Spleen (tissue), 11 donors: Measurements from ENCODE around the gene RANBP3. TPM values are rescaled to one million over a fixed set of nuclear protein-coding genes. Genes with fewer than 3 reads are reported as not detected.

Source experiments
- DNase-seq: peaks from one replicate; pipeline ENCODE4 v3.0.0-alpha.2; 2020
- H3K27ac ChIP-seq, 8 donors: fragments of 200-600 bp; sonication (generic) in 7 of 8; 1 replicate in 4 of 8; 2 replicates in 4 of 8; pipeline versions ENCODE4 v1.5.0 to v1.8.0; 2016 to 2021; ENCODE audit warnings: inconsistent platforms in 4 of 8, mild to moderate bottlenecking in 4 of 8, moderate library complexity in 1 of 8
- H3K27me3 ChIP-seq, 7 donors: fragments of 200-600 bp; sonication (generic) in 6 of 7; replicated peaks in 1 of 7; 1 replicate in 4 of 7; 2 replicates in 3 of 7; pipeline versions ENCODE4 v1.5.0 to v1.8.0; 2016 to 2021; ENCODE audit warnings: inconsistent platforms in 3 of 7, mild to moderate bottlenecking in 1 of 7
- H3K36me3 ChIP-seq, 6 donors: fragments of 200-600 bp; sonication (generic) in 5 of 6; 1 replicate in 4 of 6; 2 replicates in 2 of 6; pipeline versions ENCODE4 v1.5.0 to v1.8.0; 2016 to 2021; ENCODE audit warnings: inconsistent platforms in 2 of 6
- H3K4me1 ChIP-seq, 6 donors: fragments of 200-600 bp; sonication (generic) in 5 of 6; 1 replicate in 3 of 6; 2 replicates in 3 of 6; pipeline versions ENCODE4 v1.5.0 to v1.8.0; 2016 to 2021; ENCODE audit warnings: inconsistent platforms in 3 of 6
- H3K4me3 ChIP-seq, 8 donors: fragments of 200-600 bp; sonication (generic) in 7 of 8; 1 replicate in 4 of 8; 2 replicates in 4 of 8; pipeline versions ENCODE4 v1.5.0 to v1.8.0; 2016 to 2021; ENCODE audit warnings: inconsistent platforms in 4 of 8, mild to moderate bottlenecking in 4 of 8, moderate library complexity in 2 of 8
- H3K9me3 ChIP-seq, 8 donors: fragments of 200-600 bp; sonication (generic) in 7 of 8; 1 replicate in 4 of 8; 2 replicates in 4 of 8; pipeline versions ENCODE4 v1.5.0 to v1.8.0; 2016 to 2021; ENCODE audit warnings: inconsistent platforms in 4 of 8
- POLR2A ChIP-seq, 3 donors: fragments of 450-650 bp; IDR thresholded peaks; one replicate each; pipeline ENCODE4 v1.5.1; 2017; ENCODE audit warnings: antibody characterized with exemption in 3 of 3, mild to moderate bottlenecking in 1 of 3
- POLR2AphosphoS5 ChIP-seq, 3 donors: sonication (generic); formaldehyde crosslinking; IDR thresholded peaks; one replicate each; pipeline ENCODE4 v1.5.1; 2017; ENCODE audit warnings: antibody characterized with exemption in 3 of 3
- WGBS, 5 donors: extraction: QIAGEN DNeasy Blood & Tissue Kit in 3 of 5; methylation state at CpG; one replicate each; pipeline versions ENCODE4 v1.1.5 to v1.1.7; 2013 to 2018; 5-methylcytosine and 5-hydroxymethylcytosine counted together
- intact Hi-C: fragments of 100-400 bp; cut with DNase I; formaldehyde crosslinking; loops from one replicate; pipeline ENCODE4 v1.15.0; 2023; ENCODE audit warnings: low total_unique reads
- polyA plus RNA-seq, 3 donors: library from polyadenylated mRNA; stranded (reverse); fragments of 200-250 nt; gene quantifications; one replicate each; pipeline ENCODE4 v1.2.1, GENCODE V29; 2013
- total RNA-seq, 7 donors: library from RNA; depleted of rRNA in 3 of 7; stranded (reverse); fragments of >200 nt in 3 of 7; fragmentation: NEBNext Ultra II Directional in 4 of 7; extraction: Animal tissue kit (Norgen Biotek cat#: 25700) in 4 of 7; gene quantifications; one replicate each; pipeline versions ENCODE4 v1.1.0 to v1.2.1, GENCODE V29; 2016 to 2021
- TF ChIP-seq, protein P1 (sequence below), 11 experiments: fragments of 200-600 bp in 7 of 11; fragments of 450-650 bp in 4 of 11; sonication (generic) in 4 of 11; IDR thresholded peaks in 8 of 11; conservative IDR thresholded peaks in 3 of 11; 1 replicate in 7 of 11; 2 replicates in 4 of 11; pipeline versions ENCODE4 v1.4.0 to v1.8.0; 2016 to 2021; ENCODE audit warnings: antibody characterized with exemption in 11 of 11, inconsistent platforms in 4 of 11, mild to moderate bottlenecking in 1 of 11
- donor health status: healthy with polysubstance abuse.
- donor health status: DM: no; HTN: no; CAD: no; lungs with moderate emphysema.
- donor health status: DM: no; HTN: no; CAD: no.
- donor health status: Bipolar disorder and iron deficiency.
- donor health status: healthy.
- donor health status: DM: no; HTN: no; CAD: no.
- donor health status: DM: yes; HTN: yes; CAD: no.

The RANBP3 gene
- total and polyA plus RNA-seq, 10 donors = 27.5 to 92.9 (median 69.8) TPM

DNA sequence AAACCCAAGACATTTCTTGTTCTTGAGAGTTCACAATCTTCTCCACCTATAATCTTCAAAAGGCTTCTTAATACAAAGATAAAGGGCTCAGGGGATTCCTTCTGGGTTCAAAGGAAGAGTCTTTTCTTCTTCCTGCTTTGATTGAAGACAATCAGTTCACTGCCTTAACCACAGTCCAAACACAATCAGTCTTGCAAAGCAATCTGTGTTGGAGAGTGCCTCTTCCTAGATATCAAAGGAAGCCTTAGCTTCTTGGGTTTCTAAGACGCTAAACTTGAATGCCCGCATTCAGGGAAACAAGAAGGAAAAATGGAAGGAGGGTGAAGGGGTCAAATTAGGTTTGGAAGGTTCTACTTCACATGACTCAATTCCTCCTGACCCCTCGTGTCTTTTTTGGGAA lies 27.2 kb downstream of the RANBP3 start:
- no peak overlapping the region for H3K4me3 ChIP-seq
- intact Hi-C loops = no loop called here
- H3K9me3 ChIP-seq = no peaks in the 10 kb centered on the region
- no peak for DNase-seq
- no peaks in the 10 kb centered on the region for H3K27me3 ChIP-seq
- peak overlapping the region in 5 of 8 donors; percentile 50 to 87 (median 84) for H3K27ac ChIP-seq
- H3K4me1 ChIP-seq = peaks cover 65 to 100% (median 95%) of the 10 kb centered on the region in 6 donors
- peaks cover 0 to 39% (median 0%) of the 10 kb centered on the region in 6 donors for H3K36me3 ChIP-seq
- 61 to 71% (median 64%) methylated on average over 3 of the region's 3 CpGs for WGBS, 5 donors
- TF ChIP-seq POLR2A (IDR thresholded peaks at IDR 0.05) (no peak), POLR2AphosphoS5 (IDR thresholded peaks at IDR 0.05) (no peak)
- TF ChIP-seq, protein P1, sequence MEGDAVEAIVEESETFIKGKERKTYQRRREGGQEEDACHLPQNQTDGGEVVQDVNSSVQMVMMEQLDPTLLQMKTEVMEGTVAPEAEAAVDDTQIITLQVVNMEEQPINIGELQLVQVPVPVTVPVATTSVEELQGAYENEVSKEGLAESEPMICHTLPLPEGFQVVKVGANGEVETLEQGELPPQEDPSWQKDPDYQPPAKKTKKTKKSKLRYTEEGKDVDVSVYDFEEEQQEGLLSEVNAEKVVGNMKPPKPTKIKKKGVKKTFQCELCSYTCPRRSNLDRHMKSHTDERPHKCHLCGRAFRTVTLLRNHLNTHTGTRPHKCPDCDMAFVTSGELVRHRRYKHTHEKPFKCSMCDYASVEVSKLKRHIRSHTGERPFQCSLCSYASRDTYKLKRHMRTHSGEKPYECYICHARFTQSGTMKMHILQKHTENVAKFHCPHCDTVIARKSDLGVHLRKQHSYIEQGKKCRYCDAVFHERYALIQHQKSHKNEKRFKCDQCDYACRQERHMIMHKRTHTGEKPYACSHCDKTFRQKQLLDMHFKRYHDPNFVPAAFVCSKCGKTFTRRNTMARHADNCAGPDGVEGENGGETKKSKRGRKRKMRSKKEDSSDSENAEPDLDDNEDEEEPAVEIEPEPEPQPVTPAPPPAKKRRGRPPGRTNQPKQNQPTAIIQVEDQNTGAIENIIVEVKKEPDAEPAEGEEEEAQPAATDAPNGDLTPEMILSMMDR (IDR thresholded peaks at IDR 0.05 in 8 of 11, conservative IDR thresholded peaks at IDR 0.05 in 3 of 11) = no peak

DNA sequence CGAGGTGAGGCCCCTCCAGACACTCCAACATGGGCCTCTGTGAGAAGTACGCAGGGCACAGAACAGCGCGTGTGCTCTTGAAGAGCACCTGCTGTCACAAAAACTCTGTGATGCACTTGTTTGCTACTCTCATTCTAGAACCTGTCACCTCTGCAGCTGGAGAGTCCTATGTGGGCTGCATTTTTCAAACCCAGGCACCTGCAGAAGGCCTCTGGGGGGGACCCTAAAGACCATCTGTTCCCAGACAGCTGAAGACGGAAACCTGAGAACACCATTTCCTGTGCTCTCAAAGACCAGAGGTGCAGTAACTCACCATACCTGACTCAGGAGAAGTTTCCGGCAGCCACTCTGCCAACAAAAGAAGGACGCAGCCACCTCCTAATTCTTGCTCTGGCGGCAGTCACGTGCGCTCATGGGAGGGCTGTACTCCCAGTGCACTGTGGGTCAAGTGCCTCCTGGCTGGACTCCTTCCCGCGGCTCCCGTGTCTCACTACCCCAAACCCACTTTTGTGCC lies 28.1 kb downstream of the RANBP3 start:
- no peak for DNase-seq
- TF ChIP-seq POLR2A (IDR thresholded peaks at IDR 0.05) (no peak), POLR2AphosphoS5 (IDR thresholded peaks at IDR 0.05) (peak in 2 of 3 donors; percentile 41 to 44)
- TF ChIP-seq, protein P1 (IDR thresholded peaks at IDR 0.05 in 8 of 11, conservative IDR thresholded peaks at IDR 0.05 in 3 of 11) = no peak
- 51 to 77% (median 70%) methylated on average over 13 of the region's 13 CpGs for WGBS, 5 donors
- Histone ChIP-seq H3K36me3 (peaks cover 0 to 45% (median 0%) of the 10 kb centered on the region in 6 donors), H3K27me3 (no peaks in the 10 kb centered on the region), H3K4me1 (peaks cover 60 to 96% (median 87%) of the 10 kb centered on the region in 6 donors), H3K27ac (peak overlapping the region in 7 of 8 donors; percentile 9 to 87 (median 72)), H3K9me3 (no peaks in the 10 kb centered on the region), H3K4me3 (no peak overlapping the region)
- intact Hi-C loops = no loop called here

DNA sequence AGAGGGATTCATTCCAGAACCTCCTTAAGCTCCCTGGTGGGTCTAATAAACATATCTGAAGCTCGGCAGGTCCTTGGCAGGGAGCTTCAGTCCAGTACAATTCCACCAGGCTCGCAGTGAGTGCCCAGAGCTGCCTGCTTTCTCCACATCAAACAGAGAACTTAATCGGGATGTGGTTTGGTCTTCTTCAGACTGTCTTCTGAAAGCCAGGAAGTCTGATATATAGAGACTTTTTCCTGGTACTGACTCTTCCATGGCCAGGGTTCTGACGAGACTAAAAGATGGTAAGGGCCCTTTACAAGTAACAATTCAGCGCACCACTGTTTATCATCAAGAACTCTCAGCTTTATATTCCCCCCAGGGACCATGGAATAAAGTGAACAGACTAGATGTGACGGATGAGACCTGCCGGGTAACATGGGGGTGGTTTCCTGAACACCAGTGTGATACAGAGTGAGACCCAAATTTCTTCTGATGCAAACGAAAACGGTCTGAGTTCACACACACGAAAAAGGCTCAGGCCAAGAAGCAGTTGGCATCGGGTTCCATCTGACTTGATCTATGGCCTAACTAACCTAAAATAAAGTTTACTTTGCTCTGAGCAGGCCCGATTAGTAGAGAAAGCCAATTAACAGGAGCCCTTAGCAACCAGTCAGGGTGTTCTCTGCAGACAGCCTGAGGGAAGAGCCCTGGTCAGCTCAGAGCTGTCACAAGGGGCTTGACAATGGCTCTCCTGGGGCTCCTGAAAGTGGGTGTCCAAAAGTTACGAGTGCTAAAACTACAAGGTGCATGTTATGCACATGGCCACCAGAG lies 29.0 kb downstream of the RANBP3 start:
- 68 to 79% (median 70%) methylated on average over 13 of the region's 13 CpGs for WGBS, 5 donors
- TF ChIP-seq POLR2AphosphoS5 (IDR thresholded peaks at IDR 0.05) (no peak), POLR2A (IDR thresholded peaks at IDR 0.05) (no peak)
- TF ChIP-seq, protein P1 (IDR thresholded peaks at IDR 0.05 in 8 of 11, conservative IDR thresholded peaks at IDR 0.05 in 3 of 11) = no peak
- DNase-seq = no peak
- no peaks in the 10 kb centered on the region for H3K27me3 ChIP-seq
- no peak overlapping the region for H3K4me3 ChIP-seq
- H3K9me3 ChIP-seq = no peaks in the 10 kb centered on the region
- peaks cover 0 to 48% (median 0%) of the 10 kb centered on the region in 6 donors for H3K36me3 ChIP-seq
- intact Hi-C loops = no loop called here
- H3K4me1 ChIP-seq = peaks cover 51 to 87% (median 78%) of the 10 kb centered on the region in 6 donors
- H3K27ac ChIP-seq = peak overlapping the region in 7 of 8 donors; percentile 14 to 87 (median 77)

DNA sequence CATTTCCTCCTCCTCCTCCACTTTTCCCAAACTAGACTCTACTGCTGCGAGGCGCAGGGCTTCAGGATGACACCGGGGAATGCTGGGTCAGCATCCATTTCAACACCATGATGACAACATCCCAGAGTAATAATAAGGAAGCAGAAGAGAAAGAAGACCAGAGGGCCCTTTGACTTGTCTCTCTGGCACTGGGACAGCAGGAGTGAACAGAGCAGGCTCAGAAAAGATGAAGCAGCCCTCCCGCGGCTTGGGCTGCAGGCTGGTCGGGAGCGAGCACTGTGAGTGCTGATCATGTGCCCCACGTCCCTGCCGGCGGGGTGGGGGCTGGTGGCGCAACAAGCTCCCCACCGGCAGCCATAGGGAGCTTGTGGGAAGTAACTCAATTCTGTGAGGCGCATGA lies 30.5 kb downstream of the RANBP3 start:
- H3K9me3 ChIP-seq = no peaks in the 10 kb centered on the region
- intact Hi-C loops = no loop called here
- H3K27ac ChIP-seq = peak overlapping the region in 7 of 8 donors; percentile 72 to 87 (median 84)
- no peaks in the 10 kb centered on the region for H3K27me3 ChIP-seq
- peaks cover 0 to 62% (median 0%) of the 10 kb centered on the region in 6 donors for H3K36me3 ChIP-seq
- H3K4me3 ChIP-seq = peak overlapping the region in 2 of 8 donors; percentile 0 to 46
- peaks cover 36 to 82% (median 62%) of the 10 kb centered on the region in 6 donors for H3K4me1 ChIP-seq
- 26 to 72% (median 41%) methylated on average over 13 of the region's 13 CpGs for WGBS, 5 donors
- TF ChIP-seq, protein P1 (IDR thresholded peaks at IDR 0.05 in 8 of 11, conservative IDR thresholded peaks at IDR 0.05 in 3 of 11) = no peak
- TF ChIP-seq POLR2AphosphoS5 (IDR thresholded peaks at IDR 0.05) = peak; percentile 53 to 80 (median 75)
- no peak for TF ChIP-seq POLR2A (IDR thresholded peaks at IDR 0.05)
- DNase-seq = no peak
